ENCODE measurements around the gene GNB4. TPM values are rescaled to one million over a fixed set of nuclear protein-coding genes. Genes with fewer than 3 reads are reported as not detected.
A peak's percentile ranks its signal among the peaks of the same experiment; 100 is the strongest.

The GNB4 gene
- polyA plus RNA-seq (2012; ENCODE audit: insufficient read depth, insufficient read length, low read depth): 1.6 TPM

DNA sequence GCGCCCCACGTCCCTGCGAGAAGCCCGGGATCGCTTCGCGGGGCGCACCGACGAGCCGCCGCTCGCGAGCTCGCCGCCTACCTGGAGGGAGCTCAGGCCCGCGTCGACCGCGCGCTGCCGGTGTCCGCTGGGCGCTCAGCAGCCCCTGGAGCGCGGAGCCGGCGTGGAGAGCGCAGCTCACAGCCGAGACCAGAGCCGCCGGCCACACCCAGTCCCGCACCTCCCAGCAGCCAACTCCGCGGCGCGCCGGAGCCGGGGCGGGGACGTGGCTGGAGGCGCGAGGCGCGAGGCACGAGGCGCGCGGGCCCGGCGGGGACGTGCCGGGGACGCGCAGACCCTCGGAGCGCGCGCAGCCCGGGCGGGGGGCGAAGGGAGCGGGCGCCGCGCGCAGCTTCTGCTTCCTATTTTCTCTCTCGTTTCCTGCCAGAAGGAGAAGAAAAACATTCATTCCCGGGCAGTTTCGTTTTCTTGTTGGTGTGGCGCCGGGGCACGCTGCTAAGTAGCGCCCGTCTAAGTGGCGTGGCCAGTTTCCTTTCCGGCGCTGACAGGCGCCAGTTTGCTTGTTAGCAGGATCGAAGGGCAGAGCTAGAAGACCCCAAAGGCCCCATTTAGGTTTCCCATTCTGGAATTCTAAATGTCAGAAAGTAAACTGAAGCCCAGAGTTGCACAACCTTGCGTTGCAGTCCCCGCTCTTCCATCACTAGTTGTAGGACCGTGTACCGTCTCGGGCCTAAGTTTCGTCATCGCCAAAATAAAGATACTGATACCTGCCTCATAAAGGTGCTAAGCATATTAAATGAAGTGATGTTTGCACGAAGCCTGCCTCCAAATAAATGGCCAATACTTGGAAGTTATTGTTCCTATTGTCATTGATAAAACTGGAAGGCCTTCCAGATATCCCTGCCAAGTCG lies at the start of gene GNB4:
Gene GNB4, minus strand, starts transcription at position 206 of the 911 bp plus-strand sequence. CDS start 25,270 bp downstream, outside the sequence.
- H3K4me1 ChIP-seq: peaks cover 5% of the 10 kb centered on the region

DNA sequence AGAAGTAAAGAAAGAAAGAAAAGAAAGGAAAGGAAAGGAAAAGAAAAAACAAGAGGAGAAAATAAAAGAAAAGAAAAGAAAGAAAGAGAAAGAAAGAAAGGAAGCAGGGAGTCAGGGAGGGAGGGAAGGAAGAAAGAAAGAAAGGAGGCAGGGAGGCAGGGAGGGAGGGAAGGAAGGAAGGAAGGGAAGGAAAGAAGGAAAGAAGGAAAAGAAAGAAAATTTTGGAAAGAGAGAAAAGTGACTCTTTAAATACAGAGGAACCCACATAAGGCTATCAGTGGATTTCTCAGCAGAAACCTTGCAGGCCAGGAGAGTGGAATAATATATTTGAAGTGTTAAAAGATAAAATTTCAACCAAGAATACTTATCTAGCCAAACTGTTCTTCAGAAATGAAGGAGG lies 44.2 kb upstream of the GNB4 start:
- Histone ChIP-seq H3K27me3 (no peaks in the 10 kb centered on the region), H3K4me1 (no peaks in the 10 kb centered on the region), H3K36me3 (no peaks in the 10 kb centered on the region), H3K9me3 (no peaks in the 10 kb centered on the region), H3K4me3 (ENCODE audit: low read depth, low read length) (no peak overlapping the region)
- TF ChIP-seq, protein P1, sequence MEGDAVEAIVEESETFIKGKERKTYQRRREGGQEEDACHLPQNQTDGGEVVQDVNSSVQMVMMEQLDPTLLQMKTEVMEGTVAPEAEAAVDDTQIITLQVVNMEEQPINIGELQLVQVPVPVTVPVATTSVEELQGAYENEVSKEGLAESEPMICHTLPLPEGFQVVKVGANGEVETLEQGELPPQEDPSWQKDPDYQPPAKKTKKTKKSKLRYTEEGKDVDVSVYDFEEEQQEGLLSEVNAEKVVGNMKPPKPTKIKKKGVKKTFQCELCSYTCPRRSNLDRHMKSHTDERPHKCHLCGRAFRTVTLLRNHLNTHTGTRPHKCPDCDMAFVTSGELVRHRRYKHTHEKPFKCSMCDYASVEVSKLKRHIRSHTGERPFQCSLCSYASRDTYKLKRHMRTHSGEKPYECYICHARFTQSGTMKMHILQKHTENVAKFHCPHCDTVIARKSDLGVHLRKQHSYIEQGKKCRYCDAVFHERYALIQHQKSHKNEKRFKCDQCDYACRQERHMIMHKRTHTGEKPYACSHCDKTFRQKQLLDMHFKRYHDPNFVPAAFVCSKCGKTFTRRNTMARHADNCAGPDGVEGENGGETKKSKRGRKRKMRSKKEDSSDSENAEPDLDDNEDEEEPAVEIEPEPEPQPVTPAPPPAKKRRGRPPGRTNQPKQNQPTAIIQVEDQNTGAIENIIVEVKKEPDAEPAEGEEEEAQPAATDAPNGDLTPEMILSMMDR (IDR thresholded peaks at IDR 0.05; ENCODE audit: low read depth, low read length): no peak
- no peak for DNase-seq

More for the DNA sequence above, at the start of gene GNB4:
- Histone ChIP-seq H3K9me3 (no peaks in the 10 kb centered on the region), H3K4me3 (ENCODE audit: low read depth, low read length) (peak within 1 kb of the TSS; percentile 93), H3K27me3 (no peaks in the 10 kb centered on the region; the same call in 1 of the 2 replicates), H3K36me3 (no peaks in the 10 kb centered on the region; the same call in 1 of the 2 replicates)
- TF ChIP-seq, protein P1 (IDR thresholded peaks at IDR 0.05; ENCODE audit: low read depth, low read length): no peak
- peak; percentile 90 for DNase-seq

DNA sequence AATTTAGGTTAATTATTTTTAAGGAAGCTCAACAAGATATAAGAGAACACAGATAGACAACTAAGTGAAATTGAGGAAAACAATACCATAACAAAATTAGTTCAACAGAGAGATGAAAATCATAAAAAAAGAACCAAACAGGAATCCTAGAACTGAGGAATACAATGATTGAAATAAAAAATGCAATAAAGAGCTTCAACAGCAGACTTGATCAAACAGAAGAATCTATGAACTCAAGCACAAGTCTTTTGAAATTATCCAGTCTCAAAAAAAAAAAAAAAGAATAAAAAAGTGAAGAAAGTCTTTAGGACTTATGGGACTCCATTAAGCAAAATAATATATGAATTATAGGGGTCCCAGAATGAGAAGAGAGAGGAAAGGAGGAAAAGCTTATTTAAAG lies 42.0 kb upstream of the GNB4 start:
- Histone ChIP-seq H3K4me3 (ENCODE audit: low read depth, low read length) (no peak overlapping the region), H3K4me1 (no peaks in the 10 kb centered on the region), H3K27me3 (no peaks in the 10 kb centered on the region), H3K36me3 (no peaks in the 10 kb centered on the region), H3K9me3 (no peaks in the 10 kb centered on the region)
- no peak for DNase-seq
- TF ChIP-seq, protein P1 (IDR thresholded peaks at IDR 0.05; ENCODE audit: low read depth, low read length): no peak

DNA sequence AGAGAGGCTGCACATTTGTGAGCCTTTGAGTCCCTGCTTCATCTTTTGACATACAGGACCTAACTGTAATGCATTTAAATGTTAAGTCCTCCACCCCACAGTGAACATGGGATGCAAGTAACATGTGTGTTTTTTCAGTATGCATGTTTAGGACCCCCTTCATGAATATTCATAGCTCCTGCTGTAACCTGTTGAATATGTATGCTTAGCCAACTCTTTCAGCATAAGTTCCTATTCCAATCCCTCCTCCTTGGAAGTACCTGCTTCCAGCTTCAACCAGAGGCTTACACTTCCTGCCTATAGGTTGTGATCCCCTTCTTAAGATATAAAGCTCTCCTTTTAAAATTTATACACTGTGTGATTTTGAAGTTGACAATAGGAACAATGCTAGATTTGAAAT lies 36.9 kb upstream of the GNB4 start:
- DNase-seq: no peak
- Histone ChIP-seq H3K36me3 (no peaks in the 10 kb centered on the region), H3K4me3 (ENCODE audit: low read depth, low read length) (no peak overlapping the region), H3K4me1 (no peaks in the 10 kb centered on the region), H3K9me3 (no peaks in the 10 kb centered on the region), H3K27me3 (no peaks in the 10 kb centered on the region)
- TF ChIP-seq, protein P1 (IDR thresholded peaks at IDR 0.05; ENCODE audit: low read depth, low read length): no peak

DNA sequence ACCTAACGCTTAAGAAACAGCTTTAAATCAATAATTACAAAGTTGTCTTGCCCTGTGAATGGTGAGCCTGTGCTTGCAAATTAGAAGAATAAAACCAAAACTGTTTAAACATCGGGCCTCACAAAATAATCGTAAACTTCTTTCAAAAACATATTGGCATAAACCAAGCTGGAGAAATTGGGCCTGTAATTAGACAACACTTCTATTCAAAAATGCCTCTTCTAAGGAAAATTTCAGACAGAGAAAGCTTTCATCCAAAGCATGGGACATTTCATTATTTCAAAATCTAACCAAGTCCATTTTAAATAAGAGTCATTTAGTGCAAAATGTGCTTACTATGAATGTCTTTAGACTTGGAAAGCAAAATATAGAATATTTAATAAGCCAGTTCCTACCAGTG lies 35.5 kb upstream of the GNB4 start:
- Histone ChIP-seq H3K4me1 (no peaks in the 10 kb centered on the region), H3K4me3 (ENCODE audit: low read depth, low read length) (no peak overlapping the region), H3K36me3 (no peaks in the 10 kb centered on the region), H3K9me3 (no peaks in the 10 kb centered on the region), H3K27me3 (no peaks in the 10 kb centered on the region)
- TF ChIP-seq, protein P1 (IDR thresholded peaks at IDR 0.05; ENCODE audit: low read depth, low read length): no peak
- no peak for DNase-seq

DNA sequence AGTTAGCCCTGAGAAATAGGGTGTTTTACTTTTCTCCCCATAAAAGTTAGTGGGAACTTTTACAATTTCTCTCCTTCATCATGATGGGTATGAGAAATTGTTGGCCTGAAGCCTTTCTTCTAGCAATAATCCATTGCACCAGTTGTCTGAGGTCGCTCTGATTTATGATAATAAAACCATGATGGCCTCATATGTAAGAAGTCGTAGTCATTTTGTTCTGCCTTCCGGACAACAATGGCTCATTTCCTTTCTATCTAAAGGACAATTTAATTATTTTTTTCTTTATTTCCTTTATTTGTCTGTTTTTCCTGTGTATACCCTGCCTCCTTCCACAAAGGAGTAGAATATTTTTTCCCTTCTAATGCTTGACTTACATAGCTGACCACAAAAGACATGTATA lies 31.6 kb upstream of the GNB4 start:
- Histone ChIP-seq H3K4me3 (ENCODE audit: low read depth, low read length) (no peak overlapping the region), H3K4me1 (no peaks in the 10 kb centered on the region), H3K27me3 (no peaks in the 10 kb centered on the region), H3K9me3 (no peaks in the 10 kb centered on the region), H3K36me3 (no peaks in the 10 kb centered on the region)
- TF ChIP-seq, protein P1 (IDR thresholded peaks at IDR 0.05; ENCODE audit: low read depth, low read length): no peak
- no peak for DNase-seq
